Skeletal muscle tissue (tissue), 4 donors: Measurements from ENCODE around the gene SLC9A7. TPM values are rescaled to one million over a fixed set of nuclear protein-coding genes. Genes with fewer than 3 reads are reported as not detected.
"Not testable (repeated sequence)": the region's sequence is repeated elsewhere in the genome, so short reads cannot be mapped to it uniquely, and the experiment has no call there.

Source experiments
- H3K27ac ChIP-seq: one replicate; pipeline ENCODE4 v1.7.0; 2013; ENCODE audit warnings: mild to moderate bottlenecking, low read depth, low read length, inconsistent platforms
- H3K27me3 ChIP-seq, 3 donors: one replicate each; pipeline ENCODE4 v1.7.0; 2013; ENCODE audit warnings: low read length in 3 of 3; ENCODE audit not compliant: control insufficient read depth in 3 of 3, insufficient read depth in 3 of 3
- H3K36me3 ChIP-seq, 3 donors: one replicate each; pipeline ENCODE4 v1.7.0; 2013; ENCODE audit warnings: low read length in 3 of 3; ENCODE audit not compliant: control insufficient read depth in 3 of 3, insufficient read depth in 3 of 3
- H3K4me1 ChIP-seq, 3 donors: one replicate each; pipeline ENCODE4 v1.7.0; 2013; ENCODE audit warnings: low read length in 3 of 3, mild to moderate bottlenecking in 3 of 3; ENCODE audit not compliant: control insufficient read depth in 3 of 3, insufficient read depth in 3 of 3
- H3K4me3 ChIP-seq, 3 donors: one replicate each; pipeline ENCODE4 v1.7.0; 2013; ENCODE audit warnings: low read length in 3 of 3
- H3K9ac ChIP-seq, 3 donors: one replicate each; pipeline ENCODE4 v1.7.0; 2013; ENCODE audit warnings: low read length in 3 of 3, mild to moderate bottlenecking in 3 of 3, moderate library complexity in 2 of 3, low read depth in 1 of 3
- H3K9me3 ChIP-seq, 3 donors: one replicate each; pipeline ENCODE4 v1.7.0; 2013; ENCODE audit warnings: low read length in 3 of 3; ENCODE audit not compliant: control insufficient read depth in 3 of 3
- total RNA-seq: library from RNA; depleted of rRNA; stranded (reverse); fragments of >200 nt; gene quantifications from one replicate; pipeline ENCODE4 v1.2.3, GENCODE V29; 2014
- donor health status: Osteomylitis.

SLC9A7 gene
- total RNA-seq, 1 donor from 2014 or later, result 13.0 TPM

GRCh38 chrX:46730765-46731164, 28.2 kb downstream of the SLC9A7 start:
- Histone ChIP-seq H3K27ac (no peak overlapping the region), H3K27me3 (no peaks in the 10 kb centered on the region), H3K4me1 (no peaks in the 10 kb centered on the region), H3K9ac (no peak overlapping the region), H3K9me3 (peaks cover 0 to 3% (median 0%) of the 10 kb centered on the region in 3 donors), H3K4me3 (no peak overlapping the region), H3K36me3 (no peaks in the 10 kb centered on the region)

DNA sequence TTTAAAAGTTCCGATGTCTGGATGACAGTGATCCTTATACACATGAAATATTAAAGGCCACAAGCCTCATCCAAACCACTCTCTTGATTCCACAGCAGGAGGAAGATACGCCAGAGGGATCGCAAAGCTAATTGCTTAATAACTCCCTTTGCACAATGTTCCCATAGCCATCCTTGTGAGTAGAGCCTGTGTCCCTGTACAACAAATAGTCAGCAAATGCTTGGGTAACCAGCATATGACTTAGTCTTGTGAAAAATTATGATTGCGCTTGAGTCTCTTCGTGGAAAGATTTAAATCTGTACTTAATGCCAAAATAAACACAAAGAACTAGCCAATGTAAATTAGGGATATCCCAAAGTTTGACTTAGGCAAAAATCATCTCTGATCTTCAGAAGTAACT, 31.5 kb downstream of the SLC9A7 start:
- Histone ChIP-seq H3K9me3 (no peaks in the 10 kb centered on the region), H3K27me3 (no peaks in the 10 kb centered on the region), H3K4me3 (no peak overlapping the region), H3K36me3 (no peaks in the 10 kb centered on the region), H3K9ac (no peak overlapping the region), H3K4me1 (no peaks in the 10 kb centered on the region), H3K27ac (no peak overlapping the region)

DNA sequence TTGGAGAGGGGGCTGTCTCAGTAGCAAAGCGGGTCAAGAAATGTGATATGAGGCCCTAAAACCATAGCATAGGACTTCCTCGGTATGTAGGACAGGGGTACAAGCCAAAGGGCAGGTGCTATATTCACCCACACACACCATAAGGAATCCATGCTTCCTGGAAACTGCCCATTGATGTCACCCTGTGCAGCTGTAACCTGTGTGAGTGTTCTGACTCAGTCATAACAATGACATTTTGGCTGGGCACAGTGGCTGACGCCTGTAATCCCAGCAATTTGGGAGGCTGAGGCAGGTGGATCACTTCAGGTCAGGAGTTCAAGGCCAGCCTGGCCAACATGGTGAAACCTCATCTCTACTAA, 35.4 kb downstream of the SLC9A7 start:
- H3K4me3 ChIP-seq, H3K36me3 ChIP-seq, H3K9ac ChIP-seq, H3K4me1 ChIP-seq, H3K27ac ChIP-seq, H3K9me3 ChIP-seq, H3K27me3 ChIP-seq: not testable (repeated sequence)

- no peak overlapping the region for H3K4me3 ChIP-seq
- no peaks in the 10 kb centered on the region for H3K9me3 ChIP-seq
- H3K9ac ChIP-seq, result no peak overlapping the region
- H3K36me3 ChIP-seq, result no peaks in the 10 kb centered on the region
- H3K4me1 ChIP-seq, result no peaks in the 10 kb centered on the region
- no peaks in the 10 kb centered on the region for H3K27me3 ChIP-seq
- H3K27ac ChIP-seq, result no peak overlapping the region
Observed at GRCh38 chrX:46722742-46723568, 36.0 kb downstream of the SLC9A7 start.

- Histone ChIP-seq H3K9ac (no peak overlapping the region), H3K4me1 (no peaks in the 10 kb centered on the region), H3K9me3 (no peaks in the 10 kb centered on the region), H3K27ac (no peak overlapping the region), H3K4me3 (no peak overlapping the region), H3K27me3 (no peaks in the 10 kb centered on the region), H3K36me3 (no peaks in the 10 kb centered on the region)
Observed at GRCh38 chrX:46716796-46717195, 42.1 kb downstream of the SLC9A7 start.

GRCh38 chrX:46715997-46716396, 42.9 kb downstream of the SLC9A7 start:
- Histone ChIP-seq H3K27me3 (no peaks in the 10 kb centered on the region), H3K27ac (no peak overlapping the region), H3K36me3 (no peaks in the 10 kb centered on the region), H3K9me3 (no peaks in the 10 kb centered on the region), H3K9ac (no peak overlapping the region), H3K4me3 (no peak overlapping the region), H3K4me1 (peaks cover 0 to 2% (median 0%) of the 10 kb centered on the region in 3 donors)

GRCh38 chrX:46715530-46715929, 43.4 kb downstream of the SLC9A7 start:
- Histone ChIP-seq H3K27me3 (no peaks in the 10 kb centered on the region), H3K36me3 (no peaks in the 10 kb centered on the region), H3K4me1 (peaks cover 0 to 2% (median 0%) of the 10 kb centered on the region in 3 donors), H3K9me3 (no peaks in the 10 kb centered on the region), H3K9ac (no peak overlapping the region), H3K4me3 (no peak overlapping the region), H3K27ac (no peak overlapping the region)

DNA sequence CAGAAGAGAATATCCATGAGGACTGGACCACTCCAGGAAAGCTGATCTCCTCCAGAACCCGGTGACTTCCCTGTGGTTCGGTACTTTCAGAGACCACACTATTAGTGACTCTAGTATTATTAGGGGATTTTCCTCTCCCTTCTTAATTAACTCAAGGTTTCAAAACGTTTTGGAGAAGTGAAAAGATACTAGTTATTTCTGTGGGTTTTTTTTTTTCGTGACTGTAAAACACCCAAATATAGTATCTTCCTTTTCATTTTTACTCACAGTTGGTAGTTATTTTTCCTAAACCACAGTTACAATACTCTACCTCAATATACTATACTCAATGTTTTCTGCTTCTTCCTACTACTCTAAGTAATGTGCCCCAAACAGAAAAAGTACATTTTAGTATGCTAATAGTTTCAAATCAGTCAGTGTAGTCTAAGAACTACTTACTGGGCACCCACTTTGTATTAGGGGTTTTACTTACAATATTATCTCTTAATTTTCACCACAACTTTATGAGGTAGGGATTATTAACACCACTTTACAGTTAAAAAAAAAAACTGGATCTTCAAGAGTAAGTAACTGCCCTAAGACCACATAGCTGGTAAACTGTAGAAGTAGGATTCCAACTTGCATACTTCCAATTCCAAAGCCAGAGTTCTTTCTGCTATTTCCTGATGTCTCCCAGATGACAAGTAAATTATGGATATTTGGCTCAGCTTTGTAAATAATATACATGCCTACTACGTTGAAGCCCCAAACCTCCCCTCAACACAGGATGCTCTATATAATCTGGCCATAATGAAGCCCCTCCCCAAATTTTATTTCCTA, 45.0 kb downstream of the SLC9A7 start:
- no peaks in the 10 kb centered on the region for H3K36me3 ChIP-seq
- no peaks in the 10 kb centered on the region for H3K9me3 ChIP-seq
- no peak overlapping the region for H3K27ac ChIP-seq
- no peak overlapping the region for H3K4me3 ChIP-seq
- H3K9ac ChIP-seq, result no peak overlapping the region
- peaks cover 0 to 2% (median 0%) of the 10 kb centered on the region in 3 donors for H3K4me1 ChIP-seq
- no peaks in the 10 kb centered on the region for H3K27me3 ChIP-seq

- no peak overlapping the region for H3K9ac ChIP-seq
- no peaks in the 10 kb centered on the region for H3K27me3 ChIP-seq
- peaks cover 0 to 2% (median 0%) of the 10 kb centered on the region in 3 donors for H3K4me1 ChIP-seq
- no peaks in the 10 kb centered on the region for H3K9me3 ChIP-seq
- H3K4me3 ChIP-seq, result no peak overlapping the region
- no peaks in the 10 kb centered on the region for H3K36me3 ChIP-seq
- no peak overlapping the region for H3K27ac ChIP-seq
Observed at GRCh38 chrX:46712764-46713163, 46.2 kb downstream of the SLC9A7 start.

DNA sequence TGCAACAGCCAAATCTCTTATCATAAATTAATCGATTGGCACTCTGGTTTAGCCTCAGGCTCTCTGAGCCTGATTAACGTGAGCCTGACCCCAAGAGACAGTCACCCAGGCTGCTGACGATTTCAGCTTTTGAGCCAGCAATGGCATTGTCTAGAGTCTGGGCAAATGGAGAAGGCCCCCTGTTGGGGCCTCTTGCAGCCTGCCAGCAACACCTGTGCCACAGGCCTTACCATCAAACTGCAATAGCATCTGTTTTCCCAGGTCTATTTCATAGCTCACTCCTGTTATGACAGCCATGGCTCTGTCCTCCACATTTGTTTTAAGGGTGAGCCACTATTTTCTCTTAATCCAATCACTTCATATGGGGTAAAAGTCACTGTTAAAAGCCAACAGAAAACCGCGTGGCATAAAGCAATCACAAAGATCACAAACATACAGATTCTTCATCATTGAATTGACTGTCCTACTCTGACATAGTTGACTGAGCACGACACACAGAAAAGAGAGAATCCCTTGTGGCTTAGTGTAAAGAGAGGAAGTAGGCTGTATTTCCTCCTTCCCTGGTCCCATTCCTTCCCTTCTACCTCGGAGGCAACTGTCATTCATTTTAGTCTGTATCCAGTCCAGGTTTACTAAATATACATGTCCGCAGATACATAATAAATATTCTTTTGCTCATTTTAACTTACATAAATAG, 47.8 kb downstream of the SLC9A7 start:
- H3K9me3 ChIP-seq, result no peaks in the 10 kb centered on the region
- no peak overlapping the region for H3K27ac ChIP-seq
- no peaks in the 10 kb centered on the region for H3K36me3 ChIP-seq
- H3K27me3 ChIP-seq, result no peaks in the 10 kb centered on the region
- H3K4me1 ChIP-seq, result peaks cover 0 to 2% (median 0%) of the 10 kb centered on the region in 3 donors
- no peak overlapping the region for H3K4me3 ChIP-seq
- H3K9ac ChIP-seq, result no peak overlapping the region
